SU-DHL-6 (cell line): ENCODE measurements around the gene IRF2.

Source experiments
- H2AFZ ChIP-seq: fragments of 200-600 bp; sonication (generic); 2 replicates; pipeline ENCODE4 v1.6.1; 2014; ENCODE audit warnings: low read depth, mild to moderate bottlenecking, moderate library complexity, mixed read lengths, antibody characterized with exemption, low read length; ENCODE audit not compliant: severe bottlenecking
- H3F3A ChIP-seq: fragments of 200-600 bp; shearing (Covaris generic); 2 replicates; pipeline ENCODE4 v1.6.0; 2016; ENCODE audit warnings: antibody characterized with exemption, mild to moderate bottlenecking; ENCODE audit not compliant: insufficient read depth
- H3K27ac ChIP-seq: fragments of 200-600 bp; sonication (generic); 2 replicates; pipeline ENCODE4 v1.5.1; 2016; ENCODE audit warnings: low read depth, mild to moderate bottlenecking, low read length, moderate library complexity, mixed read lengths
- H3K27me3 ChIP-seq: fragments of 200-600 bp; sonication (generic), shearing (Covaris generic); 2 replicates; pipeline ENCODE4 v1.6.0; 2014; ENCODE audit warnings: mild to moderate bottlenecking, low read length
- H3K36me3 ChIP-seq: fragments of 200-600 bp; sonication (generic); 2 replicates; pipeline ENCODE4 v1.6.1; 2014; ENCODE audit warnings: mild to moderate bottlenecking, low read length, mixed read lengths
- H3K4me2 ChIP-seq: fragments of 300-600, 200-600 bp; shearing (Covaris generic), sonication (generic); 2 replicates; pipeline ENCODE4 v1.6.0; 2014; ENCODE audit warnings: low read length, low read depth, mild to moderate bottlenecking; ENCODE audit not compliant: poor library complexity, severe bottlenecking
- H3K4me3 ChIP-seq: fragments of 200-600 bp; sonication (generic); 2 replicates; pipeline ENCODE4 v1.5.1; 2014; ENCODE audit warnings: antibody characterized with exemption, low read length, mild to moderate bottlenecking, mixed read lengths; ENCODE audit not compliant: insufficient read depth, poor library complexity, severe bottlenecking
- H3K79me2 ChIP-seq: fragments of 200-600 bp; sonication (generic); 2 replicates; pipeline ENCODE4 v1.6.1; 2014; ENCODE audit warnings: mild to moderate bottlenecking, low read length, moderate library complexity; ENCODE audit not compliant: insufficient read depth
- H3K9ac ChIP-seq: fragments of 200-600 bp; sonication (generic); 2 replicates; pipeline ENCODE4 v1.7.0; 2014; ENCODE audit warnings: mild to moderate bottlenecking, low read length
- H3K9me2 ChIP-seq: fragments of 200-600 bp; sonication (generic); replicated peaks from 2 replicates; pipeline ENCODE4 v1.6.1; 2014; ENCODE audit warnings: low read length; ENCODE audit not compliant: insufficient read depth
- H3K9me3 ChIP-seq: fragments of 200-600 bp; sonication (generic); 2 replicates; pipeline ENCODE4 v1.6.1; 2014; ENCODE audit warnings: low read length, mixed read lengths; ENCODE audit not compliant: insufficient read depth
- H4K20me1 ChIP-seq: fragments of 200-600 bp; sonication (generic); 2 replicates; pipeline ENCODE4 v1.6.1; 2014; ENCODE audit warnings: low read depth, mild to moderate bottlenecking, antibody characterized with exemption, low read length, moderate library complexity, mixed read lengths
- EZH2phosphoT487 ChIP-seq: fragments of 200-600 bp; sonication (generic), shearing (Covaris generic); conservative IDR thresholded peaks from 2 replicates; pipeline ENCODE4 v1.6.1; 2018; ENCODE audit warnings: mild to moderate bottlenecking, antibody characterized with exemption, low read length, moderate library complexity, mixed read lengths
- TF ChIP-seq, protein P1 (sequence below): fragments of 200-600 bp; sonication (generic); IDR thresholded peaks from one replicate; pipeline ENCODE4 v1.5.1; 2017; ENCODE audit warnings: antibody characterized with exemption, mild to moderate bottlenecking, low read length, moderate library complexity; ENCODE audit not compliant: insufficient read depth, poor library complexity, severe bottlenecking

Gene IRF2

GRCh38 chr4:184364100-184364921, 110.0 kb downstream of the IRF2 start:
- Histone ChIP-seq H3K4me3 (no peak overlapping the region), H3K4me2 (no peak overlapping the region), H3K27ac (no peak overlapping the region), H3K27me3 (no peaks in the 10 kb centered on the region), H2AFZ (no peak overlapping the region), H3K9ac (no peak overlapping the region), H4K20me1 (no peaks in the 10 kb centered on the region), H3K9me3 (no peaks in the 10 kb centered on the region), H3K36me3 (no peaks in the 10 kb centered on the region), H3K79me2 (no peaks in the 10 kb centered on the region), H3K9me2 (no peaks in the 10 kb centered on the region), H3F3A (no peaks in the 10 kb centered on the region)
- TF ChIP-seq EZH2phosphoT487, result no peak
- TF ChIP-seq, protein P1, sequence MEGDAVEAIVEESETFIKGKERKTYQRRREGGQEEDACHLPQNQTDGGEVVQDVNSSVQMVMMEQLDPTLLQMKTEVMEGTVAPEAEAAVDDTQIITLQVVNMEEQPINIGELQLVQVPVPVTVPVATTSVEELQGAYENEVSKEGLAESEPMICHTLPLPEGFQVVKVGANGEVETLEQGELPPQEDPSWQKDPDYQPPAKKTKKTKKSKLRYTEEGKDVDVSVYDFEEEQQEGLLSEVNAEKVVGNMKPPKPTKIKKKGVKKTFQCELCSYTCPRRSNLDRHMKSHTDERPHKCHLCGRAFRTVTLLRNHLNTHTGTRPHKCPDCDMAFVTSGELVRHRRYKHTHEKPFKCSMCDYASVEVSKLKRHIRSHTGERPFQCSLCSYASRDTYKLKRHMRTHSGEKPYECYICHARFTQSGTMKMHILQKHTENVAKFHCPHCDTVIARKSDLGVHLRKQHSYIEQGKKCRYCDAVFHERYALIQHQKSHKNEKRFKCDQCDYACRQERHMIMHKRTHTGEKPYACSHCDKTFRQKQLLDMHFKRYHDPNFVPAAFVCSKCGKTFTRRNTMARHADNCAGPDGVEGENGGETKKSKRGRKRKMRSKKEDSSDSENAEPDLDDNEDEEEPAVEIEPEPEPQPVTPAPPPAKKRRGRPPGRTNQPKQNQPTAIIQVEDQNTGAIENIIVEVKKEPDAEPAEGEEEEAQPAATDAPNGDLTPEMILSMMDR, result no peak

- no peak for TF ChIP-seq EZH2phosphoT487
- TF ChIP-seq, protein P1, result no peak
- Histone ChIP-seq H2AFZ (no peak overlapping the region), H3K4me2 (no peak overlapping the region), H4K20me1 (no peaks in the 10 kb centered on the region), H3K9me2 (no peaks in the 10 kb centered on the region), H3K27me3 (no peaks in the 10 kb centered on the region), H3K27ac (no peak overlapping the region), H3K36me3 (no peaks in the 10 kb centered on the region), H3K9me3 (no peaks in the 10 kb centered on the region), H3K9ac (no peak overlapping the region), H3F3A (no peaks in the 10 kb centered on the region), H3K4me3 (no peak overlapping the region), H3K79me2 (no peaks in the 10 kb centered on the region)
Observed at GRCh38 chr4:184363258-184363657, 111.1 kb downstream of the IRF2 start.

- Histone ChIP-seq H3K79me2 (no peaks in the 10 kb centered on the region), H3K27me3 (no peaks in the 10 kb centered on the region), H3K27ac (no peak overlapping the region), H3K9me3 (no peaks in the 10 kb centered on the region), H3K9ac (no peak overlapping the region), H3K9me2 (no peaks in the 10 kb centered on the region), H3K4me3 (no peak overlapping the region), H3K4me2 (no peak overlapping the region), H3K36me3 (no peaks in the 10 kb centered on the region), H4K20me1 (no peaks in the 10 kb centered on the region), H2AFZ (no peak overlapping the region), H3F3A (no peaks in the 10 kb centered on the region)
- TF ChIP-seq, protein P1, result no peak
- no peak for TF ChIP-seq EZH2phosphoT487
Observed at GRCh38 chr4:184362396-184362795, 112.0 kb downstream of the IRF2 start.
